Posterior vena cava (tissue), 2 donors: ENCODE data around the gene DRAP1. TPM values are rescaled to one million over a fixed set of nuclear protein-coding genes. Genes with fewer than 3 reads are reported as not detected.

ENCODE experiments used
- DNase-seq: peaks from one replicate; pipeline ENCODE4 v3.0.0-alpha.2; 2020; ENCODE audit warnings: low spot score
- intact Hi-C, 2 donors: fragments of 100-400 bp; cut with DNase I; formaldehyde crosslinking; loops; one replicate each; pipeline versions ENCODE4 v1.14.1 to v1.14.2; 2022 to 2023
- total RNA-seq, 2 donors: library from RNA; stranded (reverse); fragmentation: NEBNext Ultra II Directional; extraction: Animal tissue kit (Norgen Biotek cat#: 25700); gene quantifications; one replicate each; pipeline ENCODE4 v1.2.1, GENCODE V29; 2021
- donor health status: DM: yes; HTN: yes; CAD: no.
- donor health status: DM: yes; HTN: yes; CAD: no.

The DRAP1 gene
- total RNA-seq, 2 donors from 2014 or later = 76.0 to 92.2 TPM

DNA sequence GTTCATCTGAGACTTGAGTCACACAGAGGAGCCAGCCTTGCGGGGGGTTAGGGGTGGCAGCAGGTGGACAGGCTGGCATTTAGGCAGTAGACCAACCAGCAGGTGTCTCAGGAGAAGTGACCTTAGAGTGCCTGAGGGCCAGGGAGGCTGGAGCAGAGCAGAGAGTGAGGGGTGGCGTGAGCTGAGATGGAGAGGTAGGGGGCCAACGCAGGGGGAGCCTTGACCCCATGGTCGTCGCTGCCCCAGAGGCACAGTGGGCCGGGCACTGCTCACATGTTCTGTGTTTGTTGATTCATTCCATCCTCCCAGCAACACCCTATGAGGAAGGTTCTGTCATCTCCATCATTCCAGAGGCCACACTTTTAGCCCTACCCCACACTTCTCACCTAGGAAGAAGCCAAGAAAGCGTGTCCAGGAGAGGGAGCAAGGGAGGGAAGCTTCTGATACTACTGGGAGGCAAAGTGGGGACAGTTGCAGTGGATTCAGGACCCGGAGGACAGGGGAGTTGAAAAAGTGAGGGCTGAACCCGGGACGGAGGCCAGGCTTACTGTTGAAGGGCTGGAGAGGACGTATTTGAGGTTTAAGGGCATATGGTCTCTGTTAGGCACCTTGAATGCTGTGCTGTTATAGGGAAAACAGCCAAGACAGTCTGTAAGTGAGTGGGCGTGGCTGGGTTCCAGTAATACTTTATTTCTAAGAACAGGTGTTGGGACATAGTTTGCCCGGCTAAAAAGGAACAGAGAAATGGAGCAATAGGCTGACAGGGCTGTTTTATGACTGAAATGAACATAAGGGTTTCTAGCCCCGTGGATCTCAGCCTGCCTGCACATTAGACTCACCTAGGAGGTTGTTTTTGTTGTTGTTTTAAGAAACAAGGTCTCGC, 49.6 kb downstream of the DRAP1 start:
- no peak for DNase-seq
- intact Hi-C loops = loop anchor here in 1 of 2 donors (10.0 kb wide), 1 partner anchor 84 kb away; the partner anchor contains the start of gene FIBP

Other genes with a start within 250 kb of the DRAP1 start
- 10 to 100 TPM; 62.3 to 65.0 TPM for gene KAT5, start 207.2 kb upstream of the DRAP1 start, total RNA-seq
- gene RNASEH2C, start 198.6 kb upstream of the DRAP1 start, total RNA-seq = 10 to 100 TPM; 43.7 to 45.0 TPM
- gene AP5B1, start 138.4 kb upstream of the DRAP1 start, total RNA-seq = 10 to 100 TPM; 10.7 to 15.3 TPM
- gene OVOL1, start 132.4 kb upstream of the DRAP1 start, total RNA-seq = not detected
- under 1 TPM; 0.52 to 0.65 TPM for gene SNX32, start 85.5 kb upstream of the DRAP1 start, total RNA-seq
- 100 to 1,000 TPM; 697 to 707 TPM for gene CFL1, start 61.2 kb upstream of the DRAP1 start, total RNA-seq
- 10 to 100 TPM; 41.8 to 48.2 TPM for gene MUS81, start 59.0 kb upstream of the DRAP1 start, total RNA-seq
- 100 to 1,000 TPM; 111 to 131 TPM for gene EFEMP2, start 46.6 kb upstream of the DRAP1 start, total RNA-seq
- 1 to 10 TPM; 1.4 to 1.8 TPM for gene CTSW, start 39.6 kb upstream of the DRAP1 start, total RNA-seq
- gene FIBP, start 31.0 kb upstream of the DRAP1 start, total RNA-seq = 10 to 100 TPM; 39.7 to 40.8 TPM
- gene CCDC85B, start 28.8 kb upstream of the DRAP1 start, total RNA-seq = 10 to 100 TPM; 31.8 to 36.7 TPM
- 10 to 100 TPM in 1 of 2 donors, 1 to 10 TPM in 1; 7.4 to 38.7 TPM for gene FOSL1, start 19.0 kb upstream of the DRAP1 start, total RNA-seq
- gene C11orf68, start 364 bp upstream of the DRAP1 start, total RNA-seq = 10 to 100 TPM; 35.7 to 36.0 TPM
- gene TSGA10IP, start 26.1 kb downstream of the DRAP1 start, total RNA-seq = not detected
- 10 to 100 TPM; 41.1 to 46.2 TPM for gene SART1, start 42.3 kb downstream of the DRAP1 start, total RNA-seq
- 10 to 100 TPM; 24.8 to 24.9 TPM for gene EIF1AD, start 82.7 kb downstream of the DRAP1 start, total RNA-seq
- gene BANF1, start 83.1 kb downstream of the DRAP1 start, total RNA-seq = 100 to 1,000 TPM; 115 to 119 TPM
- under 1 TPM in 1 of 2 donors, not detected in 1; 0.56 TPM for gene CST6, start 92.6 kb downstream of the DRAP1 start, total RNA-seq
- gene CATSPER1, start 107.1 kb downstream of the DRAP1 start, total RNA-seq = 1 to 10 TPM in 1 of 2 donors, under 1 TPM in 1; 0.24 to 1.1 TPM
- gene GAL3ST3, start 129.7 kb downstream of the DRAP1 start, total RNA-seq = 1 to 10 TPM in 1 of 2 donors, under 1 TPM in 1; 0.74 to 1.2 TPM
- gene SF3B2, start 132.9 kb downstream of the DRAP1 start, total RNA-seq = 100 to 1,000 TPM; 117 to 140 TPM
- gene PACS1, start 150.8 kb downstream of the DRAP1 start, total RNA-seq = 10 to 100 TPM; 65.1 to 84.1 TPM